ENCODE measurements around the gene ADAMTS1. TPM values are rescaled to one million over a fixed set of nuclear protein-coding genes. Genes with fewer than 3 reads are reported as not detected.

ADAMTS1 gene
- 10 to 100 TPM; 23.7 to 43.8 (median 33.1) TPM for total RNA-seq

- H3K27me3 ChIP-seq = no peaks in the 10 kb centered on the region
- DNase-seq = peak; percentile 84 to 92
- H3K4me1 ChIP-seq = peaks cover 21 to 25% of the 10 kb centered on the region in 2 donors
- in situ Hi-C loops (cut with MboI; ENCODE audit: low sequenced_read_pairs in 4 of 4) = loop anchor here (5.0 to 25.0 kb wide), 5 partner anchors 70 to 1900 kb away; no protein-coding TSS in a partner anchor
- H3K4me3 ChIP-seq = peak within 1 kb of the TSS; percentile 65 to 88 (median 80)
- intact Hi-C loops (cut with DNase I; ENCODE audit: low total_unique reads) = loop anchor here (1.0 to 5.0 kb wide), 3 partner anchors 122 to 1902 kb away; partner anchors contain the start of genes ADAMTS5, ATP5PF and GABPA
- ATAC-seq = peak; percentile 36 to 44
- peaks cover 0 to 18% of the 10 kb centered on the region in 2 donors for H3K36me3 ChIP-seq
- TF ChIP-seq POLR2A (IDR thresholded peaks at IDR 0.05) = peak; percentile 84 to 91
- peak in 2 of 5 experiments; percentile 12 to 29 for TF ChIP-seq CTCF (IDR thresholded peaks at IDR 0.05 in 4 of 5, conservative IDR thresholded peaks at IDR 0.05 in 1 of 5)
- no peaks in the 10 kb centered on the region for H3K9me3 ChIP-seq
- peak within 1 kb of the TSS; percentile 88 to 96 (median 90) for H3K27ac ChIP-seq
Measured at GRCh38 chr21:26845066-26845758, at the start of gene ADAMTS1. TSS of gene ADAMTS1 (minus strand) at chr21:26845409. CDS start at chr21:26844954, 455 bp downstream.

- H3K36me3 ChIP-seq = no peaks in the 10 kb centered on the region
- intact Hi-C loops (cut with DNase I; ENCODE audit: low total_unique reads) (no loop called here), in situ Hi-C loops (cut with MboI; ENCODE audit: low sequenced_read_pairs in 4 of 4) (no loop called here)
- TF ChIP-seq POLR2A (IDR thresholded peaks at IDR 0.05) (no peak), CTCF (IDR thresholded peaks at IDR 0.05 in 4 of 5, conservative IDR thresholded peaks at IDR 0.05 in 1 of 5) (no peak)
- no peak overlapping the region for H3K27ac ChIP-seq
- ATAC-seq = no peak
- H3K4me1 ChIP-seq = no peaks in the 10 kb centered on the region
- no peak for DNase-seq
- no peaks in the 10 kb centered on the region for H3K9me3 ChIP-seq
- H3K4me3 ChIP-seq = no peak overlapping the region
- H3K27me3 ChIP-seq = no peaks in the 10 kb centered on the region
Measured at GRCh38 chr21:26892151-26892550, 46.9 kb upstream of the ADAMTS1 start.

- H3K27ac ChIP-seq = no peak overlapping the region
- H3K4me1 ChIP-seq = no peaks in the 10 kb centered on the region
- DNase-seq (no peak), ATAC-seq (no peak)
- no peaks in the 10 kb centered on the region for H3K36me3 ChIP-seq
- in situ Hi-C loops (cut with MboI; ENCODE audit: low sequenced_read_pairs in 4 of 4) (no loop called here), intact Hi-C loops (cut with DNase I; ENCODE audit: low total_unique reads) (no loop called here)
- no peaks in the 10 kb centered on the region for H3K9me3 ChIP-seq
- no peak overlapping the region for H3K4me3 ChIP-seq
- no peaks in the 10 kb centered on the region for H3K27me3 ChIP-seq
- TF ChIP-seq CTCF (IDR thresholded peaks at IDR 0.05 in 4 of 5, conservative IDR thresholded peaks at IDR 0.05 in 1 of 5) (no peak), POLR2A (IDR thresholded peaks at IDR 0.05) (no peak)
Measured at GRCh38 chr21:26888931-26889330, 43.7 kb upstream of the ADAMTS1 start.

DNA sequence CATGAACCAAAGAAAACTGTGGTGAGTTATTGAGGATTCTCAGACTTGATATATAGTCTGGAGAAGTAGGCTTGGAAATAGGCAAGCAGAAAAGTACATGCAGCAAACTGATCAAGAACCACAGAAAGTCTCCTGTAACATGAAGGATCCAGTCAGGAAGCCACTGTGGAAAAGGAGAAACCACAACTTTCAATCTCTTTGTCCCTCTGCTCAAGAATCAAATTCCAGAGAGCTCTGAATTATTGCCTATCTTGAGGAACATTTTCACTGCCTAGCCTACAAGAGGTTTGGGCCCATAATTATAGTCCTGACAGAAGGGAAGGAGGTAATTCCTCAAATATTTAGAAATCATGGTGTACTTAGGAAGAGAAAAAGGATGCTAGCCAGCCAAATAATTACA lies 43.0 kb upstream of the ADAMTS1 start:
- intact Hi-C loops (cut with DNase I; ENCODE audit: low total_unique reads) (no loop called here), in situ Hi-C loops (cut with MboI; ENCODE audit: low sequenced_read_pairs in 4 of 4) (no loop called here)
- Histone ChIP-seq H3K9me3 (no peaks in the 10 kb centered on the region), H3K36me3 (no peaks in the 10 kb centered on the region), H3K27ac (no peak overlapping the region), H3K4me1 (no peaks in the 10 kb centered on the region), H3K27me3 (no peaks in the 10 kb centered on the region), H3K4me3 (no peak overlapping the region)
- ATAC-seq (no peak), DNase-seq (no peak)
- no peak for TF ChIP-seq CTCF (IDR thresholded peaks at IDR 0.05 in 4 of 5, conservative IDR thresholded peaks at IDR 0.05 in 1 of 5)
- TF ChIP-seq POLR2A (IDR thresholded peaks at IDR 0.05) = no peak
